ENCODE measurements around the gene GRID1. TPM values are rescaled to one million over a fixed set of nuclear protein-coding genes. Genes with fewer than 3 reads are reported as not detected.

Gene GRID1
- total RNA-seq, 1 experiment from 2014 or later: 0.37 TPM

DNA sequence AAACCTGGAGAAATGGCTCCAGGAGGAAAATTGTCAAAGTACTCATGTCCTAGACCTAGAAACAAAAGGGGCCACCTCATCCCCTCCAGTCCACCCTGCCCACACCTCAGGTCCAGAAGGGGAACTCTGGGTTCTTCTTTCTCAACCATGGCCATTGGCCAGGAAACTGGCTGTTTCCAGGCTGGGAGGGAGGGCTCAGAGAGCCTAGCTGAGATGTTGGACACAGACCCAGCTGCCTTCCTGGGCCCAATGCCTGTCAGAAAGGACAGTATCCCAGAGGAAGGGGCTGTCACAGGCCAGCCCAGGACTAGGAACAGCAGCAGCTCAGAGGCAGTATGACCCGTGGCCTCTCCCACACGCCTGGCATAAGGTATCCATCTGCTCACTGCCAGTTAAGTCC, 9.6 kb downstream of the GRID1 start (continued):
- TF ChIP-seq, protein P1, sequence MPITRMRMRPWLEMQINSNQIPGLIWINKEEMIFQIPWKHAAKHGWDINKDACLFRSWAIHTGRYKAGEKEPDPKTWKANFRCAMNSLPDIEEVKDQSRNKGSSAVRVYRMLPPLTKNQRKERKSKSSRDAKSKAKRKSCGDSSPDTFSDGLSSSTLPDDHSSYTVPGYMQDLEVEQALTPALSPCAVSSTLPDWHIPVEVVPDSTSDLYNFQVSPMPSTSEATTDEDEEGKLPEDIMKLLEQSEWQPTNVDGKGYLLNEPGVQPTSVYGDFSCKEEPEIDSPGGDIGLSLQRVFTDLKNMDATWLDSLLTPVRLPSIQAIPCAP (CRISPR knock-in tag; IDR thresholded peaks at IDR 0.05): no peak
- TF ChIP-seq SOX15 (CRISPR knock-in tag; IDR thresholded peaks at IDR 0.05): no peak
- no peak for TF ChIP-seq GABPB1 (CRISPR knock-in tag; IDR thresholded peaks at IDR 0.05)
- TF ChIP-seq ZNF396 (CRISPR knock-in tag; IDR thresholded peaks at IDR 0.05; ENCODE audit: borderline replicate concordance): no peak

DNA sequence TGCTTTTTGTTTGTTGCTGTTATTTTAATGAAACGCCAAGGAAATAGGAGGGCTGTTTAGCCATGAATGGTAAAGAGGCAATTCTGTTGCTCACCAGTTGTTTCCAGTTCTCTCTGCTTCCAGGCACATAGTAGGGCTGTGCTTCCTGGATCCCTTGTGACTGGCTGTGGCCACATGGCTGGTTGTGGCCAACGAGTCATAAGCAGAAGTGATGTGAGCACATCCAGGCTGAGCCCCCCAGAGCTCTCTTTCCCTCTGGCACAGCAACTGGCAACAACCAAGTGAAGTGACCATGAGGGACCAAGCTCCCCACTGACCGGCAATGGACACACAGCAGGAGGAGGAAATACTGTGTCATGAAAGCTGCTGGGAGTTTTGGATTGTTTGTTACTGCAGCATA, 10.3 kb downstream of the GRID1 start:
- peaks cover 16% of the 10 kb centered on the region for H3K27me3 Mint-ChIP-seq (ENCODE audit: low read depth)

DNA sequence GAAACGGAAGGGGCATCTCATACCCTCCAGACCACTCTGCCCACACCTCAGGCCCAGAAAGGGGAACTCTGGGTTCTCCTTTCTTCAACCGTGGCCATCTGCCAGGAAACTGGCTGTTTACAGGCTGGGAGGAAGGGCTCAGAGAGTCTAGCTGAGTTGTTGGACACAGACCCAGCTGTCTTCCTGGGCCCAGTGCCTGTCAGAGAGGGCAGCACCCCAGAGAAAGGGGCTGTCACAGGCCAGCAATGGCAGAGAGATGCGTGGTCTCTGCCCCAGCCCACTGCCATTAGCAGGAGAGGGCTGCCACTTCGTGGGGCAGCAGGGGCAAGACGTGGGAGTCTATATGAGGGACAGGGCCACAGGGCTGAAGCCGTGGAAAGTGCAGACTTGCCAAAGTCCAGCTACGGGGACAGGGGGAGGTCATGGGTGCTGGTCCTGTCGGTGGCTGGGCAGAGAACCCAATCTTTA, 11.0 kb downstream of the GRID1 start:
- ATAC-seq (no peak), DNase-seq (ENCODE audit: low spot score) (no peak)
- Mint-ChIP-seq H3K9me3 (no peaks in the 10 kb centered on the region), H3K27me3 (ENCODE audit: low read depth) (peaks cover 9% of the 10 kb centered on the region), H3K4me3 (no peak overlapping the region), H3K36me3 (no peaks in the 10 kb centered on the region), H3K4me1 (no peaks in the 10 kb centered on the region), H3K27ac (no peak overlapping the region)
- ChIA-PET POLR2A (interaction anchor here (0.6 kb wide), 1 partner anchor 711 kb away, joined by 3 read pairs; no protein-coding TSS in a partner anchor), CTCF (interaction anchor here (1.1 kb wide), 1 partner anchor 177 kb away, joined by 6 read pairs; no protein-coding TSS in a partner anchor)
- TF ChIP-seq, protein P2, sequence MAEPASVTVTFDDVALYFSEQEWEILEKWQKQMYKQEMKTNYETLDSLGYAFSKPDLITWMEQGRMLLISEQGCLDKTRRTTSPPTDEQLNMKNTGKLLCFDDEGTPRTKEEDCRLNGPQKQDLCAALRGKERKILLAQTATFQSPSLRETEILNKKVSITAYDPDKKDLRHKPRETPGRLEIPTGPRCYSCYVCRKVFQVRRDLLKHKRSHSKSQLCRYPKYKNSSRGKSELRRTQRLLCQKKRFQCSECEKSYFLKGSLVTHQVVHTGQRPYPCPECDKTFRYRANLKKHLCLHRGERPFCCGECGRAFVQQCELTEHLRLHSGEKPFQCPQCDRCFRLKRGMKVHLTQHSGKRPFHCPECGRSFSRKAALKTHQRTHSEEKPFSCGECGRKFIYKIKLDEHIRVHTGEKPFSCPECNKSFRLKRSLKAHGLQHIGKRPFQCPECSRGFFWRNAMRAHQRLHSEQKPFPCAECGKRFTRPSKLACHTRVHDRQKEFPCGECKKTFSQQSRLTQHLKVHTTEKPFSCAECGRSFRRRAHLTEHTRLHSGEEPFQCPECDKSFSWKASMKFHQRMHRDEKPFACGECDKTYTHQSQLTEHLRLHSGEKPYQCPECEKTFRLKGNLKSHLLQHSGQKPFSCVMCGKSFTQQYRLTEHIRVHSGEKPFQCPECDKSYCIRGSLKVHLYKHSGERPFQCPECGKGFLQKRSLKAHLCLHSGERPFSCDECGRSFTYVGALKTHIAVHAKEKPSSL (CRISPR knock-in tag; conservative IDR thresholded peaks at IDR 0.05): no peak
- TF ChIP-seq ZNF219 (CRISPR knock-in tag; IDR thresholded peaks at IDR 0.05; ENCODE audit: borderline replicate concordance) (no peak), HMGA2 (CRISPR knock-in tag; IDR thresholded peaks at IDR 0.05) (no peak), NFE2L1 (CRISPR knock-in tag; IDR thresholded peaks at IDR 0.05) (no peak)
- TF ChIP-seq, protein P3, sequence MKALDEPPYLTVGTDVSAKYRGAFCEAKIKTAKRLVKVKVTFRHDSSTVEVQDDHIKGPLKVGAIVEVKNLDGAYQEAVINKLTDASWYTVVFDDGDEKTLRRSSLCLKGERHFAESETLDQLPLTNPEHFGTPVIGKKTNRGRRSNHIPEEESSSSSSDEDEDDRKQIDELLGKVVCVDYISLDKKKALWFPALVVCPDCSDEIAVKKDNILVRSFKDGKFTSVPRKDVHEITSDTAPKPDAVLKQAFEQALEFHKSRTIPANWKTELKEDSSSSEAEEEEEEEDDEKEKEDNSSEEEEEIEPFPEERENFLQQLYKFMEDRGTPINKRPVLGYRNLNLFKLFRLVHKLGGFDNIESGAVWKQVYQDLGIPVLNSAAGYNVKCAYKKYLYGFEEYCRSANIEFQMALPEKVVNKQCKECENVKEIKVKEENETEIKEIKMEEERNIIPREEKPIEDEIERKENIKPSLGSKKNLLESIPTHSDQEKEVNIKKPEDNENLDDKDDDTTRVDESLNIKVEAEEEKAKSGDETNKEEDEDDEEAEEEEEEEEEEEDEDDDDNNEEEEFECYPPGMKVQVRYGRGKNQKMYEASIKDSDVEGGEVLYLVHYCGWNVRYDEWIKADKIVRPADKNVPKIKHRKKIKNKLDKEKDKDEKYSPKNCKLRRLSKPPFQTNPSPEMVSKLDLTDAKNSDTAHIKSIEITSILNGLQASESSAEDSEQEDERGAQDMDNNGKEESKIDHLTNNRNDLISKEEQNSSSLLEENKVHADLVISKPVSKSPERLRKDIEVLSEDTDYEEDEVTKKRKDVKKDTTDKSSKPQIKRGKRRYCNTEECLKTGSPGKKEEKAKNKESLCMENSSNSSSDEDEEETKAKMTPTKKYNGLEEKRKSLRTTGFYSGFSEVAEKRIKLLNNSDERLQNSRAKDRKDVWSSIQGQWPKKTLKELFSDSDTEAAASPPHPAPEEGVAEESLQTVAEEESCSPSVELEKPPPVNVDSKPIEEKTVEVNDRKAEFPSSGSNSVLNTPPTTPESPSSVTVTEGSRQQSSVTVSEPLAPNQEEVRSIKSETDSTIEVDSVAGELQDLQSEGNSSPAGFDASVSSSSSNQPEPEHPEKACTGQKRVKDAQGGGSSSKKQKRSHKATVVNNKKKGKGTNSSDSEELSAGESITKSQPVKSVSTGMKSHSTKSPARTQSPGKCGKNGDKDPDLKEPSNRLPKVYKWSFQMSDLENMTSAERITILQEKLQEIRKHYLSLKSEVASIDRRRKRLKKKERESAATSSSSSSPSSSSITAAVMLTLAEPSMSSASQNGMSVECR (CRISPR knock-in tag; IDR thresholded peaks at IDR 0.05; ENCODE audit: borderline replicate concordance): no peak
- TF ChIP-seq, protein P1 (CRISPR knock-in tag; IDR thresholded peaks at IDR 0.05): no peak
- TF ChIP-seq, protein P4, sequence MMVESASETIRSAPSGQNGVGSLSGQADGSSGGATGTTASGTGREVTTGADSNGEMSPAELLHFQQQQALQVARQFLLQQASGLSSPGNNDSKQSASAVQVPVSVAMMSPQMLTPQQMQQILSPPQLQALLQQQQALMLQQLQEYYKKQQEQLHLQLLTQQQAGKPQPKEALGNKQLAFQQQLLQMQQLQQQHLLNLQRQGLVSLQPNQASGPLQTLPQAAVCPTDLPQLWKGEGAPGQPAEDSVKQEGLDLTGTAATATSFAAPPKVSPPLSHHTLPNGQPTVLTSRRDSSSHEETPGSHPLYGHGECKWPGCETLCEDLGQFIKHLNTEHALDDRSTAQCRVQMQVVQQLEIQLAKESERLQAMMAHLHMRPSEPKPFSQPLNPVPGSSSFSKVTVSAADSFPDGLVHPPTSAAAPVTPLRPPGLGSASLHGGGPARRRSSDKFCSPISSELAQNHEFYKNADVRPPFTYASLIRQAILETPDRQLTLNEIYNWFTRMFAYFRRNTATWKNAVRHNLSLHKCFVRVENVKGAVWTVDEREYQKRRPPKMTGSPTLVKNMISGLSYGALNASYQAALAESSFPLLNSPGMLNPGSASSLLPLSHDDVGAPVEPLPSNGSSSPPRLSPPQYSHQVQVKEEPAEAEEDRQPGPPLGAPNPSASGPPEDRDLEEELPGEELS (CRISPR knock-in tag; IDR thresholded peaks at IDR 0.05): no peak
- TF ChIP-seq, protein P5, sequence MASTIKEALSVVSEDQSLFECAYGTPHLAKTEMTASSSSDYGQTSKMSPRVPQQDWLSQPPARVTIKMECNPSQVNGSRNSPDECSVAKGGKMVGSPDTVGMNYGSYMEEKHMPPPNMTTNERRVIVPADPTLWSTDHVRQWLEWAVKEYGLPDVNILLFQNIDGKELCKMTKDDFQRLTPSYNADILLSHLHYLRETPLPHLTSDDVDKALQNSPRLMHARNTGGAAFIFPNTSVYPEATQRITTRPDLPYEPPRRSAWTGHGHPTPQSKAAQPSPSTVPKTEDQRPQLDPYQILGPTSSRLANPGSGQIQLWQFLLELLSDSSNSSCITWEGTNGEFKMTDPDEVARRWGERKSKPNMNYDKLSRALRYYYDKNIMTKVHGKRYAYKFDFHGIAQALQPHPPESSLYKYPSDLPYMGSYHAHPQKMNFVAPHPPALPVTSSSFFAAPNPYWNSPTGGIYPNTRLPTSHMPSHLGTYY (CRISPR knock-in tag; IDR thresholded peaks at IDR 0.05): no peak
- TF ChIP-seq, protein P6, sequence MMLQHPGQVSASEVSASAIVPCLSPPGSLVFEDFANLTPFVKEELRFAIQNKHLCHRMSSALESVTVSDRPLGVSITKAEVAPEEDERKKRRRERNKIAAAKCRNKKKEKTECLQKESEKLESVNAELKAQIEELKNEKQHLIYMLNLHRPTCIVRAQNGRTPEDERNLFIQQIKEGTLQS (CRISPR knock-in tag; conservative IDR thresholded peaks at IDR 0.05): no peak

More for the DNA sequence above, 10.3 kb downstream of the GRID1 start:
- POLR2A ChIA-PET: no interaction called here
- no peak overlapping the region for H3K27ac Mint-ChIP-seq
- no peak overlapping the region for H3K4me3 Mint-ChIP-seq
- TF ChIP-seq, protein P7, sequence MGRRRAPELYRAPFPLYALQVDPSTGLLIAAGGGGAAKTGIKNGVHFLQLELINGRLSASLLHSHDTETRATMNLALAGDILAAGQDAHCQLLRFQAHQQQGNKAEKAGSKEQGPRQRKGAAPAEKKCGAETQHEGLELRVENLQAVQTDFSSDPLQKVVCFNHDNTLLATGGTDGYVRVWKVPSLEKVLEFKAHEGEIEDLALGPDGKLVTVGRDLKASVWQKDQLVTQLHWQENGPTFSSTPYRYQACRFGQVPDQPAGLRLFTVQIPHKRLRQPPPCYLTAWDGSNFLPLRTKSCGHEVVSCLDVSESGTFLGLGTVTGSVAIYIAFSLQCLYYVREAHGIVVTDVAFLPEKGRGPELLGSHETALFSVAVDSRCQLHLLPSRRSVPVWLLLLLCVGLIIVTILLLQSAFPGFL (CRISPR knock-in tag; IDR thresholded peaks at IDR 0.05; ENCODE audit: borderline replicate concordance): no peak
- no peak for TF ChIP-seq IRF2 (CRISPR knock-in tag; IDR thresholded peaks at IDR 0.05; ENCODE audit: borderline replicate concordance, low read depth)
- TF ChIP-seq RORB (CRISPR knock-in tag; IDR thresholded peaks at IDR 0.05): no peak
- no peak for TF ChIP-seq SP1 (CRISPR knock-in tag; conservative IDR thresholded peaks at IDR 0.05)
- TF ChIP-seq, protein P8, sequence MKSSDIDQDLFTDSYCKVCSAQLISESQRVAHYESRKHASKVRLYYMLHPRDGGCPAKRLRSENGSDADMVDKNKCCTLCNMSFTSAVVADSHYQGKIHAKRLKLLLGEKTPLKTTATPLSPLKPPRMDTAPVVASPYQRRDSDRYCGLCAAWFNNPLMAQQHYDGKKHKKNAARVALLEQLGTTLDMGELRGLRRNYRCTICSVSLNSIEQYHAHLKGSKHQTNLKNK (CRISPR knock-in tag; IDR thresholded peaks at IDR 0.05): no peak
- no peak for TF ChIP-seq FOXK1 (CRISPR knock-in tag; IDR thresholded peaks at IDR 0.05)
- TF ChIP-seq, protein P5 (CRISPR knock-in tag; IDR thresholded peaks at IDR 0.05): no peak
- TF ChIP-seq ATF1 (CRISPR knock-in tag; IDR thresholded peaks at IDR 0.05): no peak
- CTCF ChIA-PET: interaction anchor here (1.1 kb wide), 1 partner anchor 178 kb away, joined by 6 read pairs; no protein-coding TSS in a partner anchor
- no peaks in the 10 kb centered on the region for H3K9me3 Mint-ChIP-seq
- no peaks in the 10 kb centered on the region for H3K4me1 Mint-ChIP-seq
- no peaks in the 10 kb centered on the region for H3K36me3 Mint-ChIP-seq
- no peak for ATAC-seq
- no peak for DNase-seq (ENCODE audit: low spot score)

Measured in WTC11 (cell line).